RPMI8226 (cell line): Measurements from ENCODE around the gene AUTS2.

ENCODE experiments used
- DNase-seq: peaks from one replicate; pipeline ENCODE4 v3.0.0-alpha.2; 2015

AUTS2 gene

DNA sequence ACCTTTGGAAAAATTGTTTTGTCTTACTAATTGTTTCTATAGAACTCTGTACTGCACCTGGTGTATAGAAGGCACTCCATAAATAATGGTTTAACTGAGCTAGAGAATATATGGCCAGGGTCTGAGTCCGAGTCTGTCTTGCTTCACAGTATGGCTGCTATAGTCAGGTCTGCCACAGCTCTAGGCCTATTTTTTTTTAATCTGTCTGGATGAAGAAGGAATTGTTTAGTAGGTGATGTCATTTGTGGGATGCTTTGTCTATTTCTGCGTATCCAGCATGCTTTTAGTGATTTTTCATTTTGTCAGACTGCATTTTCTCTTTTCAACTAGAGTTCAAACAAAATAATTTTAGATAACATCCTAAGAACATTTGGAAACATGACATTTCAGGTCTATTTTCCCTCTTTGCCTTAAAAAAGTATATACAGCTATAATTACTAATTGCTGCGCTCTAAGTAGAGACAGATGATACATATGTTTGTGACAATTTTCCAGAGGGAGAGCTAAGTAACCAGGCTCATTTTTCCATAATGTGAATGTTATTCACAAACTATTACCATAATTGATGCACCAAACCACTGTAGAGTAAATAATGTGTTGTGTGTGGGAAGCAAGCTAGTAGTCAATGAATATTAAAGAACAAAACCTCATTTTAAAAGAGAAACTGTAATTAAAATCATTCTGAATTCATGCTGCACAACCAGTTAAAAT, 361.7 kb downstream of the AUTS2 start:
- DNase-seq = no peak

GRCh38 chr7:69961436-69961835, 363.2 kb downstream of the AUTS2 start:
- DNase-seq = no peak

DNA sequence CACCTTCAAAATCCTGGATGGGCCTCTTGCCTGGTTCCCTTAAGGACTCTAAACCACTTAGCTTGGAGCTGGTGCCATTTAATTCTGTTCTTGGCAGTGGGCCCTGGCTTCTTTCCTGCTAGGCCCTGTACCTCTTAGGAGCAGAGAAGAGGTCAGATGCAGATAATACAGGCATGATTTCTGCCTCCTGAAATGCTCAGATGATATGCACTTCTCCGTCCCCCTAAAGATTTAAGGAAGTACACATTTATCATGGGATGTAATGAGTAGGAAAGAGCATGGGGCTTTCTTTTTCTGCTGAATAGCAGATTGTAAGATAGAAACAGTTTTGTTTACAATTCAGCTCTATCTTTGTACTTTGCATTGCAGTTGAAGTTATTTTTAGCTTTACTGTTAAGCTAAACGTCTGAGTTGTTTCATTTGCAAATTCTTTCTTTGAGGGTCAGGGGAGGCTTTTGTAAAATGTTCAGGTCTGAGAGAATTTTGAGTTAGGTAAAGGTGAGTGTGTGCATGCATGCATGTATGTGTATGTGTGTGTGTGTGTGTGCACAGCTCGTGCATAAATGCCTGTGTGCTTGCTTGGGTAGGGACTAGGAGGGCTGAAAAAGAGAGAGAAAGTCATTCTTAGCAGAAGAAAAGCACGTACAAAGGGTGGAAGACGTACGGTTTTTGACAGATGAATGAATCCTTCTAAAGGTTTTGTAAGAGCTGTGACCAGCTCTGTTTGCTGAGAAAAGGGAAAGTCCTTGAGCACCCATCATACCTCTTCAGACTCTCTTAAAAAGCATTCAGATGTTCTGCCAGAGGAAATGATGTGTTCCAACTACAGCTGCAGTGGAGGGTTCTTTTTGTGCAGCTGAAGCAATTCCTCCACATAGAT, 364.2 kb downstream of the AUTS2 start:
- DNase-seq = peak; percentile 41

DNA sequence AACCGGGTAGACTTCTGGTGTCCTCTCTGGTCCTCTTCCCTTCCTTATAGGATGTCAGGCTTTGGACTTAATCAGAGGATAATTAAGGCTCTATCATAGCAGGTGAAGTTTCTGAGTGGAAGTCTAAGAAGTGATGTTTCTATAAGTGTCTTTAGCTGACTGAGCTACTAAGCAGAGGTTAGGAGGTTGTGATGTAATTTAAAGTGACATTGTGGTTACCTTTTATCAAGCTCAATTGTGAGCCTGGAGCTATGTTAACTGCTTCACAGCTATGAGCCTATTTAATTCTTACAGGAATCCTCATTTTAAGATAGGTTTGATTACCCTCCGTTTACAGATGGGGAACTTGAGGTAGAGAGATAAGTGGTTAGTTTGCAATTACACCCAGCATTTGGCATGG, 365.1 kb downstream of the AUTS2 start:
- DNase-seq = no peak

GRCh38 chr7:69966766-69967591, 368.7 kb downstream of the AUTS2 start:
- no peak for DNase-seq

DNA sequence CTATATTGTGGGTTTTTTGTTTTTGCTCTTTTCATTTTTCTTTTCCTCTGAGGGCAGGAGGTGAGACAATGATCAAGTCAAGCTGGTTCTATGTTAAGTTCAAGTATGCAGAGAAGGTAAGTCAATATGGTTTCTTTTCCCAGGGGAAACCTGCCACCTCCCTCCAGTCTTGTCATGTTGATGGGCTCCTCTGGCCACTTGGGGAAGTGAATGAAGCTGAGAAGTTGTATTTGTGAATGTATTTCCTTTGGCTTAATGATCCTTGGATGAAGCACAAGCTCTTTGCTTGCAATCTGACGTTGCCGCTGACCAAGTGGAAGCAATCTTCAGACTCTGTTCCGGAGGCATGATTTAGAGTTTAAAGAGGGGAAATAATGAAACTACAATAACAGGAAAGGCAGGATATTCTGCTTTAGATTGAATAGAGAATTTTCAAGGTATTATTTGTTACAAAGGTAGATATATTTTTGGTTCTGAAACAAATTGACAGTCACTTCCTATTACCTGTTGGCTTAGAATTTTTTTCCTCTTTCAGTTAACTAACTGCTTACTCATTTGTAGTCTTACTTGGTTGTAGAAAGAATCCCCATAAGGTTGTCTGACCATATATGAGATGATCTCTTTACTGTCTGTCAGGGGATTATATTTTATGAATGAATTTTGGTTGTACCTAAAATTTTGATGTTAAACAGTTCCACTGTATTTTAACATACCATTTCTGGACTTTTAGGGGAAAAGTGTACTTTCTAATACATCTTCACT, 369.6 kb downstream of the AUTS2 start:
- DNase-seq = no peak

DNA sequence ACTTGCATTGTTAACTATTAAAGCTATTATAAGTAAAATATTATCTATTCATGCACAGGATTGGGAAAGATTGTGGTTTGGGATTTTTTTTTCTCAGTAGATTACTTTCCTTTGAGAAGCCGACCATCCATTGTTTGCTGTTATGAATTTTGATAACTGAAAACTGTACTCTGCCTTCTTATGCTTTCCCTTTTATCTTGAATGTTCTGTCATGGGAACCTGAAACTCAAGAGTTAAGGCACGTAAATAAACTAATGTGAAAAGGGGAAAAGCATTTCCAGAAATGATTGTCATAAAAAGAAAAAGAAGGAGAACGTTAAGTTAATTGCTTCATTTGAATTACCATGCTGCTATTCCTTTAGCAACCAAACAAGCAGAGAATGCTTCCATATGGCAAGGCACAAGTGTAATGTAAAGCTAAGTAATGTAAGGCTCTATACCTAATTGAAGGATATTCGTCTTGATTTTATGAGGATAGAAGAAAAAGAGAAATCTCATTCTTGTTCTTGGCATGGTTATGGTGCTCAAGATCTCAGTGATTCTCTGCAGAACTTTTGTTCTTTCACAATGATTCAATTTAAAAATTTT, 370.8 kb downstream of the AUTS2 start:
- no peak for DNase-seq

GRCh38 chr7:69981646-69982045, 383.4 kb downstream of the AUTS2 start:
- DNase-seq = no peak

DNA sequence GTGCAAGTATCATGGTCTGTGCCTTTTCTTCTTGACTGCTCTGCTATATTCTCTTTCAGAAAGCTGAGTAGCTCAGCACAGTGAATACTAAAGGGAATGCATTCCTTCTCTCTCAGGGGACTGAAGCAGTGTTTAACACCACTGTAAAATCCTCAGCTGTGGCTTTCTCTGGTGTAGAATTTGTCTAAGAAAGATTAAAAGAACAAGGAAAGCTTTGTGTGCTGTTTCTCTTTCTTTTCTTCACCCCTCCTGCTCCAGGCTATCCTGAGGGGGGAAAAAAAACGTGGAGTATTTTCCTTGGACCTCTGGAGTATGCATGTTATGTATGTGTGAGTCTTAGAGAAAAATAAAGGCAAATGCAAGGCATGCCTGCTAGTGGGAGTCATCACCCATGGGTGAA, 383.9 kb downstream of the AUTS2 start:
- no peak for DNase-seq

GRCh38 chr7:69989551-69989950, 391.3 kb downstream of the AUTS2 start:
- DNase-seq = no peak

- DNase-seq = peak; percentile 73
Measured at GRCh38 chr7:69992938-69993337, 394.7 kb downstream of the AUTS2 start.

GRCh38 chr7:69994218-69994617, 395.9 kb downstream of the AUTS2 start:
- no peak for DNase-seq

DNA sequence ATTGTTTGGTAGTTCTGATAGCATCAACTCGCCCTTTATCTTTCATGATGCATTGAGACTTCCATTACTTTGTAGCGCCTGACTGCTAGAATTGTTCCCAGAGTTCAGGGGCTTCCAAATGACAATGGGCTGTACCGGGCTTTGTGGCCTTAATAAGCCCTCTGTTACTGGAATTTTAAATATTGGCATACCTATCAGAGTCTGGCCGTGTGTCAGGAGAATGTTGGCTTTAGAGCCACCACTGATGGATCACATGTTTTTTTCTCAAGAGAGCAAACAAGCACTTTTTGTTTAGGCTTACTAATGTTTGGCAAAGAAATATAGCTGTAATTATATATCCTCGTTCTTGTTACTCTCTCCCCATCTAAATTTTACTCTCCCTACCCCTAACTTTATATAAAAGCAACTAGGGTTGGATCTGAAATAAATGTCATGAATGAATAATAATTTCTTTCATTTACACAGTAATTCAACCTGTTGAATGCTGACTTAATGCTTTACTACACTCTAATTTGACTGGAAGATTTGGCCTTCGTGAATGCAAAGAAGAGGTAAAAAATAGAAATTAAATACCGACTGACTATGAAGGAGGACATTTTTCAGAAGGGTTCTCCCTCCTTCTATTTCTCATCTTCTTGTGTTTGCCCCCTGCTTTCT, 396.7 kb downstream of the AUTS2 start:
- no peak for DNase-seq

GRCh38 chr7:69996121-69996520, 397.8 kb downstream of the AUTS2 start:
- DNase-seq = no peak

GRCh38 chr7:70000737-70001348, 402.6 kb downstream of the AUTS2 start:
- DNase-seq = no peak

DNA sequence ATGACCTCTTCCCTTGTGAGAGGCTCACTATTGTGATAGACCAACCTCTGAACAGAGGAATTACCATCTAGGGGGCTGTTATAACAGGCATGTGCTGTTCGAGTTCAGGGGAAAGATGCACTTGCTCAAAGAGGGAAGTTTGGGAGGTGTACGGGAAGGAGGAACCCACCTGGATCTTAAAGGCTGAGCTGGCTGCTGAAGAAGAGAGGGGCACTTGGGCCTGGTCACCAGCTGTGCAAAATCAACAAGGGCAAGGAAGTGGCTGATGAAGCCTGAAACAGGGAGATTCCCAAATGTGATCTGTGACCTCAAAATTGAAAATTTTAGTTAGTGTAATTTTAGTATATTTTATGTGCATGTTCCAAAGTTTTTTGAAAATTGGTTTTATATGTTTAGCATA, 407.2 kb downstream of the AUTS2 start:
- DNase-seq = no peak

DNA sequence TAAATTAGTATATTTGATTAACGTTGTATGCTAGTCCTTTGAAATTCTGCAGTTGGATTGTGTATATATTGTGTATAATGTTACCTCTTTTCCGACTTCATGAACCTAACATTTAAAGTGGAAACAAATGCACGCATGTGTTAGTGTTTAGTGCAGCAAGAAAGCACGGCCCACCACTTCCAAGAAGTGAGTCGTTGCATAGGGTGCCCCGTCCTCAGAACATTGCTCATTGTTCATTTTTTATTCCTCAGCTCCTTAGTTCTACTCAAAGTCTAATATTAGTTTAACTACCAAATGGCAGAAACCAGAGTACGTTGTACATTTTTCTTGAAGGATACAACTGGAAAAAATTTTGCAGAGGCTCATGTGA, 407.6 kb downstream of the AUTS2 start:
- no peak for DNase-seq

DNA sequence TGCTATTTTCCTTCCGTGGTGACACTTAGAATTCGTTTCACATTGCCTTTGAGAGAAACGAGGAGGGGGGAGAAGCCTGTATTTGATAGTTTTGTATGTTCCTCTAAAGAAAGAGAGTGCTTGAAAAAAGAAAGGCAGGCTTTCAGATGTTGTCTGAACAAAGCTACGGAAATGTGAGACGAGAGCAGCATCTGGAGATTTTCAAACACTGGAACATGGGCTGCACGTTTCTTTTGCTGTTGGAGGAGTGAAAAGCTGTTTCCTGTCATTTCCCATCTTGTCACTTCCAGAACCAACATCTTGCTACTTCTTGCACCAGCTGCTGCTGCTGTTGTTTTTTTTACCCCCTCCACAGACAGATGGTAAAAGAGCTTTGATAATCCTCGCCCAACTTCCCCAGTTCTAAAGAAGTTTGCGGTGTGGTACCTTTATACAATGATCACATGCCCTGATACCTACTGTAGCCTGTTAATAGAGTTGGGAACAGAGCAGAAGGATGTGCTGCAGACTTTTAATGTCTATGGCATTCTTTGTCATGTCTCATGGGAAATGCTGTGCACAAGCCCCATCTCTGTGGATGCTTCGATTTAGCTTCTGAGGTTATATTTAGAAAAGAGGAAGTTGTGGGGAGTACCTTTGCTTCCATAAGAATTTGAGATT, 408.1 kb downstream of the AUTS2 start:
- DNase-seq = peak; percentile 38

DNA sequence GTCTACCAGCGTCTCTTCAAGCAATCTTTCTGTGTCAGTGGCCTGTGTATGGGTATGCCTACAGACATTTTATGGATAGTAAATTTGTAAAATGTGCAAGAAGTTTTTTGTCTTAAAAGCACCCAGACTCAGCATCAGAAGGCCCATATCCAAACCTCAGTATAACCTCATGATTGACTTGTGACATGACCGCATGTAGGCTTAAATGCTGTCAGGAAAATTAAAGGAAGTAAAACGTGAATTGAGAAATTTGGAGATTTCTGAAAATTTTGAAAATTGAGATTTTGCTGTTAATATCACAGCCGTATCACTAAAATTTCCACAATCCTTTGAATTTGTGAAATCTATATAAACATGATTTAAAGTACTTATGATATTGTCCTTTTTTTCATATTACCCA, 410.2 kb downstream of the AUTS2 start:
- DNase-seq = no peak

GRCh38 chr7:70014472-70015177, 416.4 kb downstream of the AUTS2 start:
- no peak for DNase-seq
